Thoracic aorta (tissue), 2 donors: Measurements from ENCODE around the gene TENM4. TPM values are rescaled to one million over a fixed set of nuclear protein-coding genes. Genes with fewer than 3 reads are reported as not detected.

Source experiments
- ATAC-seq: fragments of 150-250 bp; one replicate; pipeline ENCODE4 v1.8.0; 2017; ENCODE audit warnings: low read depth; ENCODE audit not compliant: insufficient number of reproducible peaks, low FRiP score
- DNase-seq: peaks from one replicate; pipeline ENCODE4 v3.0.0-alpha.2; 2020; ENCODE audit warnings: low spot score
- H3K27ac ChIP-seq, 2 donors: fragments of 200-600 bp; sonication (generic); 1 replicate in 1 of 2; 2 replicates in 1 of 2; pipeline ENCODE4 v1.5.1; 2016; ENCODE audit warnings: mild to moderate bottlenecking in 2 of 2, moderate library complexity in 2 of 2
- H3K27me3 ChIP-seq: fragments of 200-600 bp; sonication (generic); replicated peaks from 2 replicates; pipeline ENCODE4 v1.6.0; 2016; ENCODE audit warnings: mild to moderate bottlenecking; ENCODE audit not compliant: insufficient read depth
- H3K36me3 ChIP-seq: fragments of 200-600 bp; sonication (generic); one replicate; pipeline ENCODE4 v1.5.1; 2016
- H3K4me1 ChIP-seq, 2 donors: fragments of 200-600 bp; sonication (generic); 1 replicate in 1 of 2; 2 replicates in 1 of 2; pipeline versions ENCODE4 v1.5.1 to v1.6.0; 2016; ENCODE audit warnings: low read depth in 2 of 2, mild to moderate bottlenecking in 1 of 2; ENCODE audit not compliant: control insufficient read depth in 1 of 2
- H3K4me3 ChIP-seq: fragments of 200-600 bp; sonication (generic); 2 replicates; pipeline ENCODE4 v1.5.1; 2016; ENCODE audit warnings: mild to moderate bottlenecking
- H3K9me3 ChIP-seq: fragments of 200-600 bp; sonication (generic); 2 replicates; pipeline ENCODE4 v1.5.1; 2016
- CTCF ChIP-seq: fragments of 200-600 bp; sonication (generic); IDR thresholded peaks from one replicate; pipeline ENCODE4 v1.5.1; 2019; ENCODE audit warnings: antibody characterized with exemption
- total RNA-seq, 2 donors: library from RNA; depleted of rRNA; stranded (reverse); fragments of >200 nt; gene quantifications; one replicate each; pipeline versions ENCODE4 v1.1.0 to v1.2.3, GENCODE V29; 2016

Gene TENM4
- total RNA-seq, 2 donors from 2014 or later, result 6.1 to 13.3 TPM

- H3K36me3 ChIP-seq, result no peaks in the 10 kb centered on the region
- no peak for TF ChIP-seq CTCF
- no peaks in the 10 kb centered on the region for H3K4me1 ChIP-seq
- H3K9me3 ChIP-seq, result no peaks in the 10 kb centered on the region
- no peak overlapping the region for H3K4me3 ChIP-seq
- H3K27me3 ChIP-seq, result no peaks in the 10 kb centered on the region
- ATAC-seq (no peak), DNase-seq (no peak)
- no peak overlapping the region for H3K27ac ChIP-seq
Measured at GRCh38 chr11:79461666-79462645, 21.1 kb upstream of the TENM4 start.

- TF ChIP-seq CTCF, result peak; percentile 47
- Histone ChIP-seq H3K4me3 (no peak overlapping the region), H3K36me3 (no peaks in the 10 kb centered on the region), H3K9me3 (no peaks in the 10 kb centered on the region), H3K27me3 (no peaks in the 10 kb centered on the region), H3K27ac (no peak overlapping the region), H3K4me1 (no peaks in the 10 kb centered on the region)
- peak; percentile 60 for ATAC-seq
- no peak for DNase-seq
Measured at GRCh38 chr11:79461144-79461543, 20.3 kb upstream of the TENM4 start.

- H3K27ac ChIP-seq, result no peak overlapping the region
- ATAC-seq, result no peak
- no peaks in the 10 kb centered on the region for H3K27me3 ChIP-seq
- H3K4me3 ChIP-seq, result no peak overlapping the region
- H3K4me1 ChIP-seq, result no peaks in the 10 kb centered on the region
- no peaks in the 10 kb centered on the region for H3K36me3 ChIP-seq
- no peak for TF ChIP-seq CTCF
- no peaks in the 10 kb centered on the region for H3K9me3 ChIP-seq
- no peak for DNase-seq
Measured at GRCh38 chr11:79458709-79459108, 17.9 kb upstream of the TENM4 start.

- Histone ChIP-seq H3K27ac (no peak overlapping the region), H3K4me1 (no peaks in the 10 kb centered on the region), H3K36me3 (no peaks in the 10 kb centered on the region), H3K9me3 (no peaks in the 10 kb centered on the region), H3K27me3 (no peaks in the 10 kb centered on the region), H3K4me3 (no peak overlapping the region)
- DNase-seq, result no peak
- no peak for TF ChIP-seq CTCF
- no peak for ATAC-seq
Measured at GRCh38 chr11:79456501-79456900, 15.7 kb upstream of the TENM4 start.

GRCh38 chr11:79453617-79454016 lies 12.8 kb upstream of the TENM4 start:
- Histone ChIP-seq H3K9me3 (no peaks in the 10 kb centered on the region), H3K4me1 (no peaks in the 10 kb centered on the region), H3K27me3 (no peaks in the 10 kb centered on the region), H3K27ac (no peak overlapping the region), H3K36me3 (no peaks in the 10 kb centered on the region), H3K4me3 (no peak overlapping the region)
- no peak for TF ChIP-seq CTCF
- DNase-seq (no peak), ATAC-seq (no peak)
